HG03565 (cell line): Measurements from ENCODE around the gene GALNT8.
"Not testable (repeated sequence)": the region's sequence is repeated elsewhere in the genome, so short reads cannot be mapped to it uniquely, and the experiment has no call there.

Experiments
- ATAC-seq: cut with Tn5 transposase; IDR thresholded peaks from one replicate; pipeline ENCODE4 v1.9.1; 2021; ENCODE audit warnings: mild to moderate bottlenecking, moderate library complexity; ENCODE audit not compliant: unreplicated experiment

GALNT8 gene

DNA sequence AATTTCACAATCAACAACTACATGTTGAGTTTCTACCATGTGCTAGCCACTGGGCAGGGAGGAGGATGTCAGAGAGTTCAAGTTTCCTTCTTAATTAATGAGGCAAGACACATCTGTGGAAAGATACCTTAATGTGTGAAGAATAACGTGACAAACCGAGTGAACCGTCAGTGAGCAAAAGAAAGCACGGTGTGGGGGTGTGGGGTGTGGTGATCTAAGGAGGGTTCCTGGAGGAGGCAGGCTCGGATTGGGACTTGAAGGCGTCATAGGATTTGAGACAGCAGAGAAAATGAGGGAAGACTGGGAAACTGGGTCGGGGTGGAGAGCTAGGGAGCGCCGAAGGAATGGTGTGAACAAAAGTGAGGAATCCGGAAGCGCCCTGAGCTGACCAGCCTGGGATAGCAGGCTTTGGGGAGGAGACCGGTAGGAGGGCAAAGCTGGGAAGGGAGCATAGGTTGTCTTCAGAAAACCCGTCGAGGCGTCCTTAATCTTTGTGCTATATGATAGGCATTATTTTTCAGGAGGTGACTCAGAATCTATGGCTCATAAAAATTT lies 22.3 kb downstream of the GALNT8 start:
- ATAC-seq = no peak

DNA sequence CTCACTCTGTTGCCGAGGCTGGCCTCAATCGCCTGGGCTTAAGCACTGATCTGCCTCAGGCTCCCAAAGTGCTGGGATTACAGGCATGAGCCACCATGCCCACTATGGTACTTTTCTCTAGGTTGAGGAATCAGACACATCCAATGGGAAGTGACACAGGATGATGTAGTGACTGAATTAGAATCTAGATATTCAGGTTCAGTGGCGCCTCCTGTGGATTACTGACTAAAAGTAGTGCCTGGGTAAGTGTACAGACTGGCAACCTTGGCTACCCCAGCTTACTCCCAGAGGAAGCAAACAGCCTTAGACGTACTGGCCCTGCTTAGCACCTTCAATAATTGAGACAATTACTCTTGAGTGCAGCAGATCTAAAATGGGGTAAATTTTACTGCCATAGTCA lies 22.8 kb downstream of the GALNT8 start:
- ATAC-seq = no peak

DNA sequence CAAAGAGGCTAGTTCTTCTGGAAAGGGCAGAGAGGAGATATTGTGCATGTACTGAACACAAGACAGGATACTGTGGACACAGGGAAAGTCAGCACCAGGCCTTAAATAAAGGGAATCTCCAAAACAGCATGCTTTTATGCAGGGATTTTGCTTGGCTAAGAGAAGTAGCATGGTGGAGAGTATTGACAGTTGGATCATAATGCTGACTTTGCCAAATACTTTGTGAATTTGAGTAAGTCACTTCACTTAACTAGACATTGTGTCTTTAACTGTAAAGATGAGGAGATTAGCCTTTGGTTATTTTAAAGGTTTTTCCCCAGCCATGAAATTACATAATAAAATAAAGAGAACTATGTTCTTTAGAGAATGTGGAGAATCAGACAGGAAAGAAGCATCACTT lies 24.5 kb downstream of the GALNT8 start:
- no peak for ATAC-seq

DNA sequence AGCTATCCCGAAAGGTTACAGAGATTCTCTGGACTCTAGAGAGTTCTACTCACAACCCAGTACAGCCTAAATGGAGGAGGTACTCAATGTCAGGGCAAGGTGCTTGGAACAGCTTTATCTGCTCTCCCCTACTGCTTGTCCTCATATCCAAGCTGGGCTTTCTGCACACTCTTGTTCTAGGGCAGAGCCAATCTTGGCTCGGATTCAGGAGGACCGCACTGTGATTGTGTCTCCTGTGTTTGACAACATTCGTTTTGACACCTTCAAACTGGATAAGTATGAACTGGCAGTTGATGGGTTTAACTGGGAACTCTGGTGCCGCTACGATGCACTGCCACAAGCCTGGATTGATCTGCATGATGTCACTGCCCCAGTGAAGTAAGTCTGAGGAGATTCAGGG lies 25.0 kb downstream of the GALNT8 start:
- no peak for ATAC-seq

DNA sequence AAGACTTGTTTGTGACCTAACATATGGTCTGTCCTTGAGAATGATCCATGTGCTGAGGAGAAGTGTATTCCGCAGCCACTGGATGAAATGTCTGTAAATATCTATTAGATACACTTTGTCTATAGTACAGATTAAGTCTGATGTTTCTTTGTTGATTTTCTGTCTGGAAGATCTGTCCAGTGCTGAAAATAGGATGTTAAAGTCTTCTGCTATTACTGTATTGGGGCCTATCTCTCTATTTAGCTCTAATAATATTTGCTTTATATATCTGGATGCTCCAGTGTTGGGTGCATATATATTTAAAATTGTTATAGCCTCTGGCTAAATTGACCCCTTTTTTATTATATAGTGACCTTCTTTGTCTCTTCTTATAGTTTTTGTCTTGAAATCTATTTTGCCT lies 31.5 kb downstream of the GALNT8 start:
- ATAC-seq = not testable (repeated sequence)

DNA sequence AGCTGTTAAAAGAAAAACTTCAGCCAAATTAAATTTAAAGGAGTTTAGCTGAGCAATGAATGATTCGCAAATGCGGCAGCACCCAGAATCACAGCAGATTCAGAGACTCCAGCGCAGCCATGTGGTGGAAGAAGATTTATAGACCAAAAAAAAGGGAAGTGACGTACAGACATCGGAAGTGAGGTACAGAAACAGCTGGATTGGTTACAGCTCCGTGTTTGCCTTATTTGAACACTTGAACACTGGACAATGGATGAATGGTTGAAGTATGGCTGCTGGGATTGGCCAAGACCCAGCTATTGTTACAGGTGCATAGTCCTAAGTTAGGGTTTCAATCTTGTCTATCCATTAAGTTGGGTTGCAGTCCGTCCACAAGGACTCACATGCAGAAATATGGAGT lies 42.6 kb downstream of the GALNT8 start:
- ATAC-seq = no peak

DNA sequence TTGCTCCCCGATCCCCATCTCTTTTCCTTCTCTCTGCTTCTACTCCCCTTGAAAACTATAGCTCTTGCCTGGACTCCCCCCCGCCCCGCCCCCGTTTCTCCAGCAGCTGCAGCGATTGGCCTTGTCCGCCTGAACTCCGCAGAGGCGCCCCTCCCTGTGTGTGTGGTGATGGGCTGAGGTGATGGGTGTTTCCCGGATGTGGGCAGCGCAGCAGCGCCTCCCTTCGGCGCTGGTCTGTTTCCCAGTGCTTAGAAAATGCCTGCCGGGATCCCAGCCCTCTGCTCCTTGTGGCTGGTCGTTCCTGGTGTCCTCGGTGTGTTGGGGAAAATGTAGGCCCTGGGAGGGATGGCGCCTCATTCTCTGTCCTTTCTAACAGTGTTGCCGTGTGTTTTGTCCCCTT lies 43.3 kb downstream of the GALNT8 start:
- ATAC-seq = no peak

DNA sequence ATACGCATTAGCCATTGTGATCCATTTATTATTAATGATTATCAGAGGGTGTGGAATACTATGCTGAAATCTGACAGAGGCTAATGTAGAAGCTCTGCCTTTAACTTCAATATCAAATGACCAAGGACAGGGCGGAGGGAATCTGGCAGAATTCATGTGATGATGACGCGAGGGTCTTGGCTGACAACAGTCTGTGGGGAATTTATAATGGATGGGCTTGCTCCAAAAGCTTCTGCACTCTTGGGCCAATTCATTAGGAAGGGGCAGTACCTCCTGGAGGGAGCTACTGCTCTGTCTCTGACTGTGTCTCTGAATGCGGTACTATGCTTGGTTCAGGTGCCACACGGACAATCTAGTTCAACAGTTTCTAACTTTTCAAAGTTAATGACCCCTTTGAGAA lies 46.2 kb downstream of the GALNT8 start:
- no peak for ATAC-seq

DNA sequence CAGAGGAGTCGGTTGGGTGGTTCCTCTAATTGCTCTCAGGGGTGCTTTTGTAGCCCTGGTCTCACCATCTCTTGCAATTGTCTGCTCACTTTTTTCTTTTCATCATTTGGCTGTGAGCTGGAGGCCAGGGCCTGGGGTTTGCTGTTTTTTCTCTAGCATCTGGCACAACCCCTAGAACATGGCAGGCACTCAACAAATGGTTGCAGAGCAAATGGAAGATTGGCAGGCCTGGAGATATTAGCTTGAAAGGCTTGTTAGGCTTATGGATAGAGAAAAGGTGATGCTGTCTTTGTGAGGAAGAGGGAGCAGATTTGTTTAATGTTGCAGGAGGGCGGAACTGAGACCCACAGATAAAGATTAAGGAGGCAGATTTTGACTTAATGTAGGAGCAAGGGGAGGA lies 47.0 kb downstream of the GALNT8 start:
- no peak for ATAC-seq

DNA sequence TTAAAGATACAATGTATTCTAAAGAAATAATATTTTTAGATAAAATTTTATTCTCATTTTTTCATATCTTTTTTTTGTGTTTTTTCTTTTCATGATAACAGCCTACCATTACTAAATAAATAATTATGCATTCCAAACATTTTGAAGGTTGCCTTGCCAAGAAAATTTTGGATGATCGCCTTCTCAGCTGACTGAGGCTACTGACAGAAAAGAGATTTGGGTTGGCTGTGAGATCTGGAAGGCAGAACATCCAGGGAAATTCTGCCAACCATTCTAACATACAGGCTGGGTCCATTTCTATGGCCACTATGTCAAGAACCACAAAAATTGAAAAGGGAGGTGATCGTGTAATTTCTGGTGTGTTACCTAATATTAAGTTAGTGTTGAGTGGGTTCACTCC lies 48.1 kb downstream of the GALNT8 start:
- no peak for ATAC-seq

DNA sequence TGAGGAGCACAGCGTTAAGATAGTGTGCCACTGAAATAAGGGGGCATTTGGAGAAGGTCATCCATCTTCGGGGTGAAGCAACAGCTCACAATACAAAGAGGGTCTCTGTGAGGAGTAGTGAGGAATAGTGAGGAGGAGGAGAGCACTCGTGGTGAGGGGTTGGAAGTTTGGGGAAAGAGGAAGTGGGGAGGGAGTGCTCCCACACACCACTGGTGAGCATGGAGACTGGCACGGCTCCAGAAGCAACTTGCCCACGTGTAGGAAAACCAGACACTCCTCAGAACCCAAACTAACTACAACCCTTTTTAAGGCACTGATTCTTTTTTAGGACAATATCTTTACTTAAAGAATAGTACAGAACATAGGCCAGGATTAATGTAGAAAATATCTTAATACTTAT lies 48.9 kb downstream of the GALNT8 start:
- ATAC-seq = no peak

DNA sequence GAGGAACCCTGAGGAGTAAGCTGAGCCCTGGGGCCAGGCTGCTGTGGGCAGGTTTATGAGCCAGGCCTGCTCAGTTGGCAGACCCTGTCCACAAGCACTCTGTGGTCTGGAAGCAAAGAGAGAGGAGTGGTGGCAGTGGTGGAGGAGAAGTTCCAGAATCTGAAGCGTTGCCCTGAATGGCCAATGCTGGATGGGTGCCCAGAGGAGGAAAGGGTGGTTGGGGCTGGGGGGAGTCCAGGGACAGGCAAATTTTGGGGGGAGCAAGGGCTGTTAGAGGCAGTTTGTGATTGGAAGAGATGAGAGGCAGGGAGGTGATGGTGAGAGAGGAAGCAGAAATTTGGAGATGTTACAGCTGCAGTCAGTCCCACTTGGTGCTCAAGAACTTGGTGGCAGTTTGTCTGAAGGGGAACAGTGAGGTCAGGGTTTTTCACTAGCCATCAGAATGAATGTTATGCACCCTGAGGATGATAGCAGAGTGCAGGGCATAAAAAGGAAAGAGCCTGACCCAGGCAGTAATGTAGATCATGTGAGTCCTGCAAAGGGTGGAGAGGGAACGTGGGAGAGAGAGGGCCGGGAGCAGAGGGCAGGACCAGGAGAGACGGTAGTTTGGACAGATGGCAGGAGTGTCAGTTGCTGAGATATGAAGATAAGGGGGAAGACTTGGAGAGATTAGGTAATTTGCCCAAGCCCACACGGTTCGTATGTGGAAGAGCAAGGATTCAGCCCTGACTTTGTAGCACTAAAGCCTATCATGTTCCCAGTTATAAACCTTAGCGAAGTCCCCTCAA lies 51.2 kb downstream of the GALNT8 start:
- no peak for ATAC-seq

DNA sequence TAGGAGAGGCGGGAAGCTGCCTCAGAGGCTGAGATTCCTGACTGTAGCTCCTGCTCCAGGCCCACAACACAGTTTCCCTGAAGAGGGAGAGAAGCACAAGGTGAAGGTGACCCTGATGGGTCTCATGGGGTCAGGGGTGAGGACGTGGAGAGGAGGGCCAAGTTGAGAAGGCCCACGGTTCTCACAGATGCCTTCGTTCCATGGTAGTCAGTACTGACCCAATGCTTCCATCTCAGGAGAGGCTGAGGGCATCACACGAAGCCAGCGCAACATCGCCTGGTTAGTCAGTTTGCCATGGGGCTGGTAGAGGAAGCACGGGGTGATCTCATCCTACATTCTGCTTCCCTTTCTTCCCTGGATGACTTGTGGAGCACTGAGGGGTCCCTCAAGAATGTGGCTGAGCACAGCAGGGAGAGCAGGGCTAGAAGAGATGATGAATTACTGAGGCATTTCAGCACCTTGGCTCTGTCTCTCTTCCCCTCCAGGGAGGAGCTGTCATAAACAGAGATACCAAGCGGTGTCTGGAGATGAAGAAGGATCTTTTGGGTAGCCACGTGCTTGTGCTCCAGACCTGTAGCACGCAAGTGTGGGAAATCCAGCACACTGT lies 51.9 kb downstream of the GALNT8 start:
- no peak for ATAC-seq

DNA sequence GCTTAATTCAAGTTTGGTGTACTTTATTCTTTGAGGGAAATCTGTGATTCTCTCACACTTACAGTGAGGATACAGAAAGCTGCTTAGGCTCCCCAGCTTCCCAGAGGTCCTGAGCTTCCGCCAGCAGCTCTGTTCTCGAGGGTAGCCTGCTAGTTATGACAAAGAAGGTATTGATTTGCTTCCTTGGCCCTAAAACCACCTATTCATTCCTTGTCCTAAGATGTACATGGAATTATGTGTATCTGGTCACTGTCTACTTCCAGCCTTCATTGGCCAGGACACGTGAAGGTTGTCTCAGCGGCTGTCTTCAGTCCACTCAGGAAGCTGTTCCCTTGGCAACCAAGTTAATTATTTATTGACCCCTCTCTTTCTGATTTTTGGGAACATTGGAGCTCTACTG lies 55.7 kb downstream of the GALNT8 start:
- ATAC-seq = no peak

DNA sequence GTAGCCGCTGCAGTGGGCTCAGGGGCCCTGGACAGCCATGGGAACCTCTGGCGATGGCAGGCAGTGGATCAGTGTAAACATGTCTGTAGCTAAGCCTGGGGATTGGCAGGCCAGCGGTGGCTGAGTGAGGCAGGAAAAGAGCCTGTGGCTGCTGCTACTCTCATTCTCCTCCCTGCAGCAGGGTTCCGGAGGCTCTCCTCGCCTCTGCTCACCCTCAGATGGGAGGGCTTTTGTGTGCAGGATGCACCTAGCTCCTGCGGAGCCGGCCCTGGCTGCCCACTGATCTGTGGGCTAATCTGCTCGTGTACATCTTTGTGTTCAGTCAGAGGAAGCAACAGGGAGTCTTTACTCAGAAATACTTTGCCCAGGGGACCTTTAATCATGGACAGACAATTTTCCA lies 59.5 kb downstream of the GALNT8 start:
- no peak for ATAC-seq

DNA sequence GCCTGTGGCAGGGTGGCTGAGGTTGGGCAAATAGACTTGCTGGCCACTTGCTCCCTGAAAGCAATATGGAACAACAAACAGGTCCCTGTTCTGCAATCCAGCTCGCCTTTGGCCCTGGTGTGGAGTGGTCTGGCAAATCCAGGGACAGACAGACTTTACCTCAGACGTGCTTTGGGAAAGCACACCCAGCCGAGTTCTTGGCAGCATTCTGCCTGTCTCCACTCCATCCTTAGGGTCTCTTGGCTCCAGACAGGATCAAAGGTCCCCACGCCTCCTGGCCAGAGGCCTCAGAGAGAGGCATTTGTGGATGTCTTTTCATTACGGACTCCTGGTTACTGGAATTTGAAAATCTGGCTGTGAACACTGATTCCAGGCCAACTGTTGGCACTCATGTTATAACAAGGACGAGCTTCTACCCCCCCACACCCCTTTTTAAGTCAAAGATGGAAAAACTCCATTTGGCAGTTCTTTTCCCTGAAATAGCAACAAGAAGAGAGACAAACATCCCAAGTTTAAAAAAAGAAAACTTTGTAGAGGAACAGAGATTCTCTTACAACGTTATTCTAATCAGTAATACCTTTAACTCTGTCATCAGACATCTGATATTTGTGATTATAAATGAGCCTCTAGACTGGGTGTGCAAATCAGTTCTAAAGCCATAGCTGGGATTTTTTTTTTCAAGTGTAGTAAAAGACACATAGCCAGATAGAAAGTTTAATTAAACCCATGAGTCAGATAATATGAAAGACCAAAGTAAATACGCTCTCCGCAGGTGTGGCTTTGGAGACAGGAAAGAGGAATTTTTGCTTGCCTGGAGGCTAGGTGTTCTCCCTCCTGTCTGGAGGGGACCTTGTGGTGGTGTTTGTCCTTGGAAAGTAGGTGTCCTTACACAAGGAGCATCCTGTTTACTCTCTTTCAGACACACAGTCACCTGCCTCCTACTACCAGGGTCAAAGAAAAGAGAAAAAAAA lies 60.7 kb downstream of the GALNT8 start:
- no peak for ATAC-seq

DNA sequence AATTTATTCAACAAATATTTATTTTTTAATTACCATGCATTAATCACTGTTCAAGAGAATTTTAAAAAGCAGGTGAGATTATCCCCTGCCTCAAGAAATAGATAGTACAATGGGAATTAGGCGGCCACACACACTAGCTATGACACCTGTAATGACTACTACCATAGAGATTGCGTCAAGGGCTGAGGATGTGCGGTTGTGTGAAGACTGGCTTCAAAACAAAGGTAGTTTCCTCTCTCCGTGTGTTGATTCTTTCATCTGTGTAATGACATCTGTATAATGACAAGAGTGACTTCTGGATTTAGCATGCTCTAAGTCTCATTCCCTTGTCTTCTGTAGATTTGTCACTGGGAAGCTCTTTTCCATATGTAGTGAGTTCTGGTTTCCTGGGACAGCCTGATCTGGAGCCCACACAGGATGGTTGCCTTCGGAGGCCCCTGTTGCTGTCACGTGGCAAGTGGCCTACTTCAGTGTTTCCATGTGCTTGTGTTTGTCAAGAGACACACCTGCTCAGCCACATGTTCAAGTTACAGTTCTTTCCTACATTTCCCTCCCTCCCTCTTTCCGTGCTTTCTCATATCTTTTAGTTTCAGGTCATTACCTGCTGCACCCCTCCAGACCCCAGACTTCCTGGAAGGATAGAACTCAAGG lies 64.3 kb downstream of the GALNT8 start:
- ATAC-seq = no peak

DNA sequence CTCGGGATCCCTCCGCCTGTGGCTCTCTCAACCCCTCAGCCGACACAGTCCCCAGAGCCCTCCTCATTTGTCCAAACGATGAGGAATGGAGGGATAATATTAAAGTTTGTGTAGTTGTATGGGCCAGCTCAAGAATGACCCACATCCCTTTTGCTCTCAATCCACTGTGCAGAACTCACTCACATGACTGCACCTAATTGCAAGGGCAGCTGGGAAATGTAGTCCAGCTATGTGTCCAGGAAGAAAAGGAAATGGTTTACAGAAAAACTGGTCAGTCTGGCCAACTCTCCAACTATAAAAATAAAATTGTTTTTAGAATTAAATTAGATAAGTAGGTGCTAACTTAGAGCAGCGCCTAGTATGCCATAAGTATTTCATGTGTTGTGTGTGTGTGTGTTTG lies 66.6 kb downstream of the GALNT8 start:
- no peak for ATAC-seq

DNA sequence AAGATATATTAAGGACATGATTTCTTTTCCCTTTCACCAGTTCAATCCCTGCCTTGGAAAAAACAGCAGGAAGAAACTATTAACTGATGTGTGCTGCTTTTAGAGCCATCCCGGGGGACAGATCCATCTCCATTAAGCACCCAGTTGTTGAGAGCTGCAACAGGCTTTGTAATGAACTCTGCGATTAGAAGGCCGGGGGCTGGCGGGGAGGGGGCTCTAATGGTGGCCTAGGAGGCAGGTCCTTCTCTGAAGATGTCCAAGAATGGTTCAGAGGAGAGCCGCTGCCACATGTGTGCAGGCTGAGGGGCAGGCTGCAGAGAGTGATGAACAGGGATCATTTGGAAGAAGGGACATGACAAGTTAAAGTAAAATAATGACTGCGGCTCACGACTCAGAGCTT lies 67.8 kb downstream of the GALNT8 start:
- ATAC-seq = no peak

DNA sequence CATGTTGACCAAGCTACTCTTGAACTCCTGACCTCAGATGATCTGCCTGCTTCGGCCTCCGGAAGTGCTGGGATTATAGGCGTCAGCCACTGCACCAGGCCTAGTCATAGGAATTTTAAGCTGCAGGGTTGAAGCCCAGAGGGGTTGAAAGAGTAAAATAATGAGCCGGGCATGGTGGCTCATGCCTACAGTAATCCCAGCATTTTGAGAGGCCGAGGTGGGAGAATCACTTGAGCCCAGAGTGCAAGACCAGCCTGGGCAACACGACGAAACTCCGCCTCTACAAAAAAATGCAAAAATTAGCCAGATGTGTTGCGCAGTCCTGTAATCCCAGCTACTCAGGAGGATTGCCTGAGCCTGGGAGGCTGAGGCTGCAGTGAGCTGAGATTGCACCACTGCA lies 69.6 kb downstream of the GALNT8 start:
- ATAC-seq = no peak

DNA sequence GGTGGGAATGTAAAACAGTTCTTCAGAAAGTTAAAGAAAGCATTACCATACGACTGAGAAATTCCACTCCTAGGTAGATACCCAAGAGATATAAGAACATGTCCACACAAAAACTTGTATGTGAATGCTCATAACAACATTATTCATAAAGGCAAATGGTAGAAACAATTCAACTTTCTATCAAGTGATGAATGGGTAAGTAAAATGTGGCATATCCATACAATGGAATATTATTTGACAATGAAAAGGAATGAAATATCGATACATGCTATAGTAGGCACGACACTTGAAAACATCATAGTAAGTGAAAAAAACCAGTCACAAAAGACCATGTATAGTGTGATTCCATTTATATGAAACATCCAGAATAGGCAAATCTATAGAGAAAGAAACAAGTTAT lies 71.3 kb downstream of the GALNT8 start:
- no peak for ATAC-seq
